ENCODE data around the gene CNPY3.

Gene CNPY3

GRCh38 chr6:42960243-42961019, 31.2 kb downstream of the CNPY3 start, which contains the start of gene GNMT:
Gene GNMT (plus strand): TSS chr6:42960754. CDS start chr6:42960768, 14 bp downstream.
- no peak for DNase-seq (ENCODE audit: low read depth)

GRCh38 chr6:42961020-42961470, 31.8 kb downstream of the CNPY3 start:
- DNase-seq (ENCODE audit: low read depth): no peak

- no peak for DNase-seq (ENCODE audit: low read depth)
These were observed 32.8 kb downstream of the CNPY3 start for GRCh38 chr6:42962096-42962495.

- no peak for DNase-seq (ENCODE audit: low read depth)
These were observed 33.4 kb downstream of the CNPY3 start for GRCh38 chr6:42962502-42963178.

DNA sequence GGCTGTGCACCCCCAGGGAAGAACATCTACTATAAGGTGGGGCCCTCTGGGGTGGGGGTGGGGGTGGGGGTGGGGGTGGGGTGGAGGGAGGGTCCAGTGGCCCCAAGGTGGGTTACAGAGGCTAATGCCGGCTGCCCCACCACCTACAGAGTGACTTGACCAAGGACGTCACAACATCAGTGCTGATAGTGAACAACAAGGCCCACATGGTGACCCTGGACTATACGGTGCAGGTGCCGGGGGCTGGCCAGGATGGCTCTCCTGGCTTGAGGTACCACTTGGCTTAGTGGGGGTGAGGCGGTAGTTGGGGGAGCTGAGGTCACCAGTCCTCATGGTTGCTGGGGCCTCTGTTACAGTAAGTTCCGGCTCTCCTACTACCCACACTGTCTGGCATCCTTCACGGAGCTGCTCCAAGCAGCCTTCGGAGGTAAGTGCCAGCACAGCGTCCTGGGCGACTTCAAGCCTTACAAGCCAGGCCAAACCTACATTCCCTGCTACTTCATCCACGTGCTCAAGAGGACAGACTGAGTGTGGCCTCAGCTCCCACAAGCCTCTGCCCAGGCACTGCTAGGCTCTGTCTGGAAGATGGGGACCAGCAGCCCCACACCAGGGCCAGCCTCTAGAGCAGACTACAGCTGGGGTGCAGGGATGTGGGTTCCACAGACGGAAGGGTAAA, 34.0 kb downstream of the CNPY3 start:
- no peak for DNase-seq (ENCODE audit: low read depth)

GRCh38 chr6:42963855-42964605, 34.8 kb downstream of the CNPY3 start:
- DNase-seq (ENCODE audit: low read depth): no peak

DNA sequence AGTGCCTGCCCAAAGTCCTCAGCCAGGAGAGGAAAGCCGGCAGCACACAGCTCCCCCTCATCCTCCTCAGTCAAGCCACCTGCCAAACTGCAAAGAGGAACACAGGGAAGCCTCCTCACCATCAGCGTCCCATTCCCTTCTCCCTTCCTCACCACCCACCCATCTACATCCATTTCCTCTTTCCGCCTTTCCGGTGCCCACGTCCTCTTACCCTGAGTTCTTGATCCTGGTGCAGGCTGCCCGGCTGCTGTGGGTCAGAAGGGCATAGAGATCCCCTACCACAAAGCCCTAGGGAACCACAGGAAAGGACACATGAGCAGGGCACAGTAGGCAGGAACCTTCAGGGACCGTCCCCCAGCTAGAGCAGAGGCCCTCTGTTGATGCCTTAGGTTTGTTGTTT, 37.3 kb downstream of the CNPY3 start:
- DNase-seq (ENCODE audit: low read depth): no peak

GRCh38 chr6:42967228-42967627, 37.9 kb downstream of the CNPY3 start:
- no peak for DNase-seq (ENCODE audit: low read depth)

- DNase-seq (ENCODE audit: low read depth): no peak
These were observed 38.9 kb downstream of the CNPY3 start for GRCh38 chr6:42968126-42968701.

DNA sequence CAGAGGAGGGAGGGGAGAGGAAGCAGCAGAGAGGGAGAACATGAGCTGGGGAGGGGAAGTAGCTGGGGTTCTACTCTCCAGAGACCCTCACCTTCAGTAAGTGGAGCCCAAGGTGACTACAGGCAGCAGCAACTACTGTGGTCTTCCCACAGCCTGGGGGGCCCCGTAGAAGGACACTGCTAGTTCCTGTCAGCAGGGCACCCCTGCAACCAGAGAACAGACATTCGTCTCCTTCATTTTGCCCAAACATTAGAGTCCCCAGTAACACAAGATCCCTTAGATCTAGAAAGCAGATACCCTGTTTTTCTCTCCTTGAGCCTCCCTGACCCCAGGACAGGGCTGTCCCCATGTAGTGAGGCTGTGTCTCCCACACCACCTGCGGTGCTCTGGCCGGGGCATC, 39.5 kb downstream of the CNPY3 start:
- no peak for DNase-seq (ENCODE audit: low read depth)

- DNase-seq (ENCODE audit: low read depth): no peak
These were observed 40.2 kb downstream of the CNPY3 start for GRCh38 chr6:42969431-42969830.

- no peak for DNase-seq (ENCODE audit: low read depth)
These were observed 40.7 kb downstream of the CNPY3 start for GRCh38 chr6:42969934-42970333.

- DNase-seq (ENCODE audit: low read depth): no peak
These were observed 41.8 kb downstream of the CNPY3 start for GRCh38 chr6:42970871-42971612.

DNA sequence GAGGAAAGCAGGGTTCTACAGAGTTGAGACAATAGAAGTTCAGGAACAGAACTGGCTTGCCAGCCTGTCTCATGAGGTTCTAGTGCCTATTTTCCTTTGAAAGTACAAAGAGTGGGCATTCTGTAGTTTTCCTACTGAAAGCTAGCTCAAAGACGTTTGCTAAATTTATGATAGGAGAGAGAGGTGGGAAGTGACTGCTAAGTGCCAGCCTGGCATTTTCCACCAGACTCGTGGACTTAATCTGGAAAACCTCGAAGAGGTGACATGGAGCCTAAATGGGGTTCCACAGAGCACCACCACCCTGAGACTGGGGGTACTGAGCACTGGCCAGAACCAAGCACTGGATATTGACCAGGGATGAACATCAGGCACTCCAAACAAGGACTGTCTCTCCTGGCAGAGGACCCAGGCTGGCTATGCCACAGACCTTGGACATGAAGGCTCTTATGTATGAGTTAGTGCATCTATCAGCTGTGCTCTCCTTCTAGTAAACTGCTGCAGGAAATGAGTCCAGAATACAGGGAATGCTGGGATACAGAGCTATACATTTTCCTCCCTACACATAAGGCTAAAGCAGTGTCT, 42.6 kb downstream of the CNPY3 start:
- no peak for DNase-seq (ENCODE audit: low read depth)

DNA sequence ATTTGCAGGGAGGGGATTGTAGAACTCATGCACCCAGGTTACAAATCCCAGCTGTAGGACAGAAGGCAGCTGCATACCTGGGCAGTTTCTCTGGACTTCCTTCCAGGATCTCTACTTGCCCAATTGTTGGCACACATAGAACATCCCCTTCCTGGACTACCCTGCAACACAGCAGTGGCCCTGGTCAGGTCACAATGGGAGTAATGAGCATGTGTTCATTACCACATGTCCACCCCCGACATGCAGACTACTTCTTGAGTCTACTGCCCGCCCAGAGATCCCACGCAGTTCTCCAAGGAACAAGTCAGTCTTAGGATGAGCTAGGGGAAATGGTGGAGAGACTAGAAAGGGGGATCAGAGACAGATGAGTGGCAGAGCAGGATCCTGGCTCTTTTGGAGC, 44.6 kb downstream of the CNPY3 start:
- no peak for DNase-seq (ENCODE audit: low read depth)

DNA sequence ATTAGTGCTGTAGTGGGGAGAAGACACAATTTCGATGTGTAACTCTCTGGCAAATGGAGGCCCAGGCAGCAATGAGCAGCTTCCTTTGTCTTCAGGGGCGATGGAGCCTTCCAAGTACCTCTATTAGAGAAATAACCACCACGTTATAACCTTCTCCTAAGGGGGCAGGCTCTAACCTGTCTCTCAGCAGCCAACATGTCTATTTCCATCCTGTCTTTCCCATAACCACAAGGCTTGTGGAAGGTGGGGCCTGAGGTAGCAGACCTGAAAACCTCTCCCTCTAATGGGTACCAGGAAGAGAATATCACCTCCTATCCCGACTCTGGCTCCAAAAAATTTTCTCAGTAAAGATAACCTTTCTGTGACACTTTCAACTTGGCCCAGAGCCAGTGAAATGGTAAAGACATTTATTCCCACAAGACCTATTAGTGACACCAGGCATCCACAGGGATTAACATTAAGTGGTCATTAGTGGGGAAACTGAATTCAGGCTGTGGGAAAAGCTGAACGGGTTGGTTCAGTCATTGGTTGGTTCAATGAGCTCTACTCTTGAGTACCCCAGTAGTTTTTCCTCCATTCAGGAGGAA, 45.7 kb downstream of the CNPY3 start:
- DNase-seq (ENCODE audit: low read depth): no peak

- no peak for DNase-seq (ENCODE audit: low read depth)
These were observed 49.2 kb downstream of the CNPY3 start for GRCh38 chr6:42978487-42978838.

DNA sequence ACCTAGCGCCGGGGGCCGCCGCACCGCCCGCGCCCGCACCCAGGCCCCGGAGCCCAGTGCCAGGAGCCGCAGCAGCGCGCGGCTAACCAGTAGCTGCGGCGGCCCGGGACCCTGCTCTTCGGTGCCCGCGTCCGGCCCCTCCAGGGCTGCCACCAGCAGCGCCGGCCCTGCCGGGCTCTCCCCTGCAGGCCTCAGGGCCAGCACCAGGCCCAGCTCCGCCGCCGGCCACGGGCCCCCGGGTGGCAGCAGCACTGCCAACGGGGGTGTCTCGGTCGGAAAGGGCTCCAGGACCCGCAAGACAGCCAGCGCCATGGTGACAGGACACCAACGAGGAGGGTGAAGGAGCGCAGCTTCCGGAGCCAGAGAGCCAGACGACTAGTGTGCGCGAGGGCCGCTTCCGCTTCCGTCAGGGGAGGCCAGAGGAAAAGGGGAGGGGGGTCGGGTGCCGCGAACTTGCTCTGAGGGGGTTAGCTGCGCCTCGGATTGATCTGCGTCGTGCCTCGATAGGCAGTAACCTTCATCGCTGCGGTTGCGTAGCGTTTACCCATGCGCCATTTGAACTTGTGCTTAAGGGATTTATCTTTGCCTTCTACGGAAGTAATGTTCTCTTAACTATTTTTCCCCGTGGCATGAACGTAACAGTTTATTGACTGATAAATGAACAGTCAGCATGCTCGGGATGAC, 49.7 kb downstream of the CNPY3 start, which contains the start of gene PEX6:
TSS of gene PEX6 (minus strand) at position 343 of the 684 bp plus-strand sequence. CDS start at position 312, 31 bp downstream.
- peak; percentile 92 for DNase-seq (ENCODE audit: low read depth)

DNA sequence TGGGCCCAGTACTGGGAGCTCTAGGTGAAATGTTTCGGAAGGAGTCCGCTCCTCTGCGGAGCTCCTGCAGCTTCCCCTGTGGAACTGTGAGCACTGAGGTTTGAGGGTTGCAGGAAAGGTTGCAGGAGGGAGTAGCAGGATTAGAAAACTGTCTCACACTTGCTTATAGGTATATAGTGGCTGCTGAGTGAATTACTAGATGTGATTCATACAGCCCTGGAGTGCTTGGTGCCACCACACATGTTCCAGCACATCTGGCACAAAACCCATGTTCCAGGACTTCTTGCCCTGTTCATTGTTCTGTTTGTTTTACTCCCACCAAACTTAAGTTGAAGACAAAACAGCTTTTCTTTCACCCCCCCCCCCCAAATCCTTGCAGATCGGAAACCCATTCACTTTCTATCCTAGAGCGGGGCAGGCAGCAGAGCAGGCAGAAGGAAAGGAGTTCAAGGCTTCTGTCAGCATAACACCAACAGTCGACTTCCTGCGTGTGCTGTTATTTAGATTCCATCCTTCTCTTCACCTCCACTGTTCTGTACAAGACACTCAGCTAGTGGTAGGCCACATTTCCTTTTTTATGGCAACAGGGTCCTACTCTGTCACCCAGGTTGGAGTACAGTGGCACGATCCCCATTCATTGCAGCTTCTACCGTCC, 50.4 kb downstream of the CNPY3 start:
- DNase-seq (ENCODE audit: low read depth): no peak
